ENCODE measurements around the gene SPATA31D1. TPM values are rescaled to one million over a fixed set of nuclear protein-coding genes. Genes with fewer than 3 reads are reported as not detected.

The SPATA31D1 gene
- total RNA-seq, 2 donors from 2014 or later = not detected

DNA sequence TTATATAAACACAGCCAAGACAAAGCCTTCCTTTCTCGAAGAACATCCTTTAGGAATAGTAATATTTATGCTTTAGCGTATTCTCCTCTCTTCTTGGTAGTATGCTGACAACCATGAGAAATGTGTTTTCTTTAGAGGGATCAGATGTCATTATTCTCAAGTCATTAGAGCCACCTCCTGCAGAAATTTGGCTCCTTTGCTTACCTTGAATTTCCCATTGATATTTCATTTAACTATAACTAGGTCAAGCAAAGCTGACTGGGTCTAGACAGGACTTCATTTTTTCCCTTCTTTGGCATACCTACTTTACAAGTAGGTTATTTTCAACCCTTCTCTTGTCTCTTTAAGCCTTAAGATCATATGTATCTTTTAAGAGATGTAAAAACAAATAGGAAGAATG is 50.3 kb downstream of the SPATA31D1 start:
- TF ChIP-seq CTCF (IDR thresholded peaks at IDR 0.05) = no peak
- no peak overlapping the region for H3K4me3 ChIP-seq
- intact Hi-C loops (cut with DNase I) = no loop called here

More for the DNA sequence above, 50.3 kb downstream of the SPATA31D1 start:
- Histone ChIP-seq H3K9me3 (no peaks in the 10 kb centered on the region), H3K36me3 (no peaks in the 10 kb centered on the region), H3K9ac (ENCODE audit: low read depth in 2 of 2, low read length in 2 of 2) (no peak overlapping the region), H3K27ac (no peak overlapping the region), H3K27me3 (no peaks in the 10 kb centered on the region), H3K4me1 (no peaks in the 10 kb centered on the region)
- no peak for DNase-seq

Other genes starting within 250 kb of the SPATA31D1 start
- not detected for gene SPATA31D4, start 60.3 kb upstream of the SPATA31D1 start, total RNA-seq
- gene SPATA31D3, start 45.3 kb upstream of the SPATA31D1 start, total RNA-seq = not detected